ENCODE measurements around the gene LHX5. TPM values are rescaled to one million over a fixed set of nuclear protein-coding genes. Genes with fewer than 3 reads are reported as not detected.

LHX5 gene
- total and polyA plus RNA-seq, 12 donors = not detected

GRCh38 chr12:113480336-113480971 lies 8.8 kb upstream of the LHX5 start:
- Histone ChIP-seq H3K36me3 (no peaks in the 10 kb centered on the region), H3K4me1 (peaks cover 0 to 6% (median 0%) of the 10 kb centered on the region in 9 donors), H3K4me3 (no peak overlapping the region), H3K27me3 (peaks cover 18 to 98% (median 96%) of the 10 kb centered on the region in 7 donors), H3K9me3 (no peaks in the 10 kb centered on the region), H3K27ac (no peak overlapping the region)
- TF ChIP-seq CTCF (IDR thresholded peaks at IDR 0.05) = no peak
- 14 to 17% methylated on average over 9 of the region's 9 CpGs for WGBS, 2 donors
- DNase-seq (no peak), ATAC-seq (no peak)
- intact Hi-C loops (cut with DNase I) = no loop called here

- H3K9me3 ChIP-seq = no peaks in the 10 kb centered on the region
- H3K36me3 ChIP-seq = no peaks in the 10 kb centered on the region
- no peak overlapping the region for H3K27ac ChIP-seq
- ATAC-seq = peak in 3 of 8 donors; percentile 47 to 58 (median 58)
- no peak overlapping the region for H3K4me3 ChIP-seq
- WGBS, 2 donors = 1 to 2% methylated on average over 61 of the region's 61 CpGs
- peaks cover 0 to 6% (median 0%) of the 10 kb centered on the region in 9 donors for H3K4me1 ChIP-seq
- no peak for TF ChIP-seq CTCF (IDR thresholded peaks at IDR 0.05)
- H3K27me3 ChIP-seq = peaks cover 23 to 98% (median 96%) of the 10 kb centered on the region in 7 donors
- intact Hi-C loops (cut with DNase I) = no loop called here
- peak; percentile 46 to 55 for DNase-seq
Measured at GRCh38 chr12:113479590-113480335, 8.1 kb upstream of the LHX5 start.

- no peaks in the 10 kb centered on the region for H3K9me3 ChIP-seq
- no peak overlapping the region for H3K27ac ChIP-seq
- H3K4me3 ChIP-seq = no peak overlapping the region
- no peak for TF ChIP-seq CTCF (IDR thresholded peaks at IDR 0.05)
- no peak for DNase-seq
- WGBS, 2 donors = 3% methylated on average over 11 of the region's 11 CpGs
- intact Hi-C loops (cut with DNase I) = no loop called here
- H3K27me3 ChIP-seq = peaks cover 28 to 98% (median 97%) of the 10 kb centered on the region in 7 donors
- no peaks in the 10 kb centered on the region for H3K36me3 ChIP-seq
- peaks cover 0 to 6% (median 0%) of the 10 kb centered on the region in 9 donors for H3K4me1 ChIP-seq
- no peak for ATAC-seq
Measured at GRCh38 chr12:113479216-113479589, 7.5 kb upstream of the LHX5 start.

- TF ChIP-seq CTCF (IDR thresholded peaks at IDR 0.05) = no peak
- Histone ChIP-seq H3K9me3 (no peaks in the 10 kb centered on the region), H3K27ac (no peak overlapping the region), H3K27me3 (peaks cover 28 to 98% (median 97%) of the 10 kb centered on the region in 7 donors), H3K36me3 (no peaks in the 10 kb centered on the region), H3K4me3 (no peak overlapping the region), H3K4me1 (peaks cover 0 to 6% (median 0%) of the 10 kb centered on the region in 9 donors)
- WGBS, 2 donors = 1 to 3% methylated on average over 39 to 41 of the region's 41 CpGs
- intact Hi-C loops (cut with DNase I) = no loop called here
- DNase-seq (no peak), ATAC-seq (no peak)
Measured at GRCh38 chr12:113478351-113479011, 6.8 kb upstream of the LHX5 start.
